GM19193 (cell line): ENCODE results near the gene THRA.

Source experiments
- POLR2A ChIP-seq: IDR thresholded peaks from 4 replicates; pipeline ENCODE4 v1.6.1; 2011; ENCODE audit not compliant: insufficient read depth, insufficient read length; ENCODE audit errors: extremely low read depth

Gene THRA, protein sequence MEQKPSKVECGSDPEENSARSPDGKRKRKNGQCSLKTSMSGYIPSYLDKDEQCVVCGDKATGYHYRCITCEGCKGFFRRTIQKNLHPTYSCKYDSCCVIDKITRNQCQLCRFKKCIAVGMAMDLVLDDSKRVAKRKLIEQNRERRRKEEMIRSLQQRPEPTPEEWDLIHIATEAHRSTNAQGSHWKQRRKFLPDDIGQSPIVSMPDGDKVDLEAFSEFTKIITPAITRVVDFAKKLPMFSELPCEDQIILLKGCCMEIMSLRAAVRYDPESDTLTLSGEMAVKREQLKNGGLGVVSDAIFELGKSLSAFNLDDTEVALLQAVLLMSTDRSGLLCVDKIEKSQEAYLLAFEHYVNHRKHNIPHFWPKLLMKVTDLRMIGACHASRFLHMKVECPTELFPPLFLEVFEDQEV

GRCh38 chr17:40062329-40063186 is at the start of gene THRA:
Gene THRA (plus strand): TSS chr17:40062965. CDS start chr17:40074489, 11,524 bp downstream.
- no peak for TF ChIP-seq POLR2A

DNA sequence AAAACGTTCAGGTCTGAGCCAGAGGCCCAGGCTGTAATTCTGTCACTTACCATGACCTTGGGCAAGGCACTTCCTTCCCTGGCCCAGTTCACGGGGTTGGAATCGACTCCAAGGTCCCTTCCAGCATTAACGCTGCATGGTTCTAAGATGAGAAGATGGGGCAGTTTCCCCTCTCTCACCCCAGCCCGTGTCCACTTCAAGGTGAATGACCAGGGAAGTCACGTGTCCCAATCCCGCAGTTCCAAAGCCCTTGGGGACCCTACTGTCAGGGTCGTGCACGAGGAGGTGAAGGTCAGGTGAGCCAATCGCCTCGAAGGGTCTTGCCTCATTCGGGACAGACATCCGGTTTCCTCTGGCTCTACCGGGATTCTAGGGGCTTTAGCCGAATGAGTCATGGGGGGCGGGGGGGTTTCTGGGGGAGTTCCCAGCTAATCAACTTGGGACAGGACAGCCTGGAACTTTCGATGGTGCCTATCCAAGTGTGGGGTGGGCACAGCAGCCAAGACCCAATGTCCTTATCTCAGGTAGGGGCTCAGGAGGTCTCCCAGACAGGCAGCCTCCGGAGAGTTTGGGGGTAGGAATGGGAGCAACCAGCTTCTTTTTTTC is 48.3 kb upstream of the THRA start:
- no peak for TF ChIP-seq POLR2A

DNA sequence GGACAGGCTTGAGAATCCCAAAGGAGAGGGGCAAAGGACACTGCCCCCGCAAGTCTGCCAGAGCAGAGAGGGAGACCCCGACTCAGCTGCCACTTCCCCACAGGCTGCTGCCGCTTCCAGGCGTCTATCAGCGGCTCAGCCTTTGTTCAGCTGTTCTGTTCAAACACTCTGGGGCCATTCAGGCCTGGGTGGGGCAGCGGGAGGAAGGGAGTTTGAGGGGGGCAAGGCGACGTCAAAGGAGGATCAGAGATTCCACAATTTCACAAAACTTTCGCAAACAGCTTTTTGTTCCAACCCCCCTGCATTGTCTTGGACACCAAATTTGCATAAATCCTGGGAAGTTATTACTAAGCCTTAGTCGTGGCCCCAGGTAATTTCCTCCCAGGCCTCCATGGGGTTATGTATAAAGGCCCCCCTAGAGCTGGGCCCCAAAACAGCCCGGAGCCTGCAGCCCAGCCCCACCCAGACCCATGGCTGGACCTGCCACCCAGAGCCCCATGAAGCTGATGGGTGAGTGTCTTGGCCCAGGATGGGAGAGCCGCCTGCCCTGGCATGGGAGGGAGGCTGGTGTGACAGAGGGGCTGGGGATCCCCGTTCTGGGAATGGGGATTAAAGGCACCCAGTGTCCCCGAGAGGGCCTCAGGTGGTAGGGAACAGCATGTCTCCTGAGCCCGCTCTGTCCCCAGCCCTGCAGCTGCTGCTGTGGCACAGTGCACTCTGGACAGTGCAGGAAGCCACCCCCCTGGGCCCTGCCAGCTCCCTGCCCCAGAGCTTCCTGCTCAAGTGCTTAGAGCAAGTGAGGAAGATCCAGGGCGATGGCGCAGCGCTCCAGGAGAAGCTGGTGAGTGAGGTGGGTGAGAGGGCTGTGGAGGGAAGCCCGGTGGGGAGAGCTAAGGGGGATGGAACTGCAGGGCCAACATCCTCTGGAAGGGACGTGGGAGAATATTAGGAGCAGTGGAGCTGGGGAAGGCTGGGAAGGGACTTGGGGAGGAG is 47.5 kb upstream of the THRA start, which contains the start of gene CSF3:
Gene CSF3 (plus strand): TSS at position 436 of the 993 bp plus-strand sequence. CDS start 35 bp downstream, at position 471.
- no peak for TF ChIP-seq POLR2A

DNA sequence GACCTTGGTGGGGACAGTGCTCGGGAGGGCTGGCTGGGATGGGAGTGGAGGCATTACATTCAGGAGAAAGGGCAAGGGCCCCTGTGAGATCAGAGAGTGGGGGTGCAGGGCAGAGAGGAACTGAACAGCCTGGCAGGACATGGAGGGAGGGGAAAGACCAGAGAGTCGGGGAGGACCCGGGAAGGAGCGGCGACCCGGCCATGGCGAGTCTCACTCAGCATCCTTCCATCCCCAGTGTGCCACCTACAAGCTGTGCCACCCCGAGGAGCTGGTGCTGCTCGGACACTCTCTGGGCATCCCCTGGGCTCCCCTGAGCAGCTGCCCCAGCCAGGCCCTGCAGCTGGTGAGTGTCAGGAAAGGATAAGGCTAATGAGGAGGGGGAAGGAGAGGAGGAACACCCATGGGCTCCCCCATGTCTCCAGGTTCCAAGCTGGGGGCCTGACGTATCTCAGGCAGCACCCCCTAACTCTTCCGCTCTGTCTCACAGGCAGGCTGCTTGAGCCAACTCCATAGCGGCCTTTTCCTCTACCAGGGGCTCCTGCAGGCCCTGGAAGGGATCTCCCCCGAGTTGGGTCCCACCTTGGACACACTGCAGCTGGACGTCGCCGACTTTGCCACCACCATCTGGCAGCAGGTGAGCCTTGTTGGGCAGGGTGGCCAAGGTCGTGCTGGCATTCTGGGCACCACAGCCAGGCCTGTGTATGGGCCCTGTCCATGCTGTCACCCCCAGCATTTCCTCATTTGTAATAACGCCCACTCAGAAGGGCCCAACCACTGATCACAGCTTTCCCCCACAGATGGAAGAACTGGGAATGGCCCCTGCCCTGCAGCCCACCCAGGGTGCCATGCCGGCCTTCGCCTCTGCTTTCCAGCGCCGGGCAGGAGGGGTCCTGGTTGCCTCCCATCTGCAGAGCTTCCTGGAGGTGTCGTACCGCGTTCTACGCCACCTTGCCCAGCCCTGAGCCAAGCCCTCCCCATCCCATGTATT is 46.5 kb upstream of the THRA start:
- TF ChIP-seq POLR2A, result no peak

DNA sequence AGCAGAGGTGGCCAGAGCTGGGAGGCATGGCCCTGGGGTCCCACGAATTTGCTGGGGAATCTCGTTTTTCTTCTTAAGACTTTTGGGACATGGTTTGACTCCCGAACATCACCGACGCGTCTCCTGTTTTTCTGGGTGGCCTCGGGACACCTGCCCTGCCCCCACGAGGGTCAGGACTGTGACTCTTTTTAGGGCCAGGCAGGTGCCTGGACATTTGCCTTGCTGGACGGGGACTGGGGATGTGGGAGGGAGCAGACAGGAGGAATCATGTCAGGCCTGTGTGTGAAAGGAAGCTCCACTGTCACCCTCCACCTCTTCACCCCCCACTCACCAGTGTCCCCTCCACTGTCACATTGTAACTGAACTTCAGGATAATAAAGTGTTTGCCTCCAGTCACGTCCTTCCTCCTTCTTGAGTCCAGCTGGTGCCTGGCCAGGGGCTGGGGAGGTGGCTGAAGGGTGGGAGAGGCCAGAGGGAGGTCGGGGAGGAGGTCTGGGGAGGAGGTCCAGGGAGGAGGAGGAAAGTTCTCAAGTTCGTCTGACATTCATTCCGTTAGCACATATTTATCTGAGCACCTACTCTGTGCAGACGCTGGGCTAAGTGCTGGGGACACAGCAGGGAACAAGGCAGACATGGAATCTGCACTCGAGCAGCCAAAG is 45.2 kb upstream of the THRA start:
- no peak for TF ChIP-seq POLR2A

DNA sequence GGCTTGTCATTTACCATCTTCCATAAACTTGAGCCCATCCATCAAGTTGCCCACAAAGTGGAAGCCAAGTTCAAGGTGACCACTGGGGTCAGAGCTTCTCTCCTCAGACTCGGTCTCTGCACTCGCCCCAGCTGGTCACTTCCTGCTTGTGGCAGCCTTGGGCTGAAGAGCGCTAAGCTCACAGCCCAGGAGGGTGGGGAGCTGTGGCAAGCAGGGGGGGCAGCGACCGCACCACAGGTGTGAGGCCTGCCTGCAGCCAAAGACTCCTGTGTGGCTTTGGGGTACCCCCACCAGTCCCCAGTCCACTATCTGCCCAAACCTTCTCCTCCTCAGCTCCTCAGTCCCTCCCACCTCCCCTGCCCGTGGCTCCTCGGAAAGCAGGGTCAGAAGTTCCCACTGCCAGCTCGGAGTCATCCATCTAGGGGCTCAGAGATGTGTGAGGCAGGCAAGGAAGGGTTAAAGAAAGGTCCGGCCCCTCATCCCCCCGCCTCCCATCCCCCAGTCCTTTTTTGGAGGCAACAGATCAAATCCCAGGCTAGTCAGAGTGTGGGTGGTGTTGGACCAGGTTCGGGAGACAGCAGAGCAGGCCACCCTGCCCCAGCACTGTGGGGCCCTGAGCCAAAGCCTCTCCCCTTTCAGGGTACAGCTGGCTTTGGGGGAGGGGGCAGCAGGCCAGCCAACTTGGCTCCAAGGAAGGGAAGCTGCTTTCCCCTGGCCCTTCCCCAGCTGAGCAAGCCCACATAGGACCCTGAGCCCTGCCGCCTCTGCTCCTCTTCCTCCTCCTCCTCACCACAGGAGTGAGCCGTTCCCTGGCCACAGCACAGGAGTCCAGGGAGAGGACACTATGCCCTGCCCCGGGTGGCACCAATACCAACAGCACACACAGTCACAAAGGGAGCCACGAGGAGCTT is 44.3 kb upstream of the THRA start:
- no peak for TF ChIP-seq POLR2A

GRCh38 chr17:40019140-40019991 is 43.4 kb upstream of the THRA start:
- TF ChIP-seq POLR2A, result no peak

- TF ChIP-seq POLR2A, result no peak
Observed at GRCh38 chr17:40020146-40020545, 42.6 kb upstream of the THRA start.

DNA sequence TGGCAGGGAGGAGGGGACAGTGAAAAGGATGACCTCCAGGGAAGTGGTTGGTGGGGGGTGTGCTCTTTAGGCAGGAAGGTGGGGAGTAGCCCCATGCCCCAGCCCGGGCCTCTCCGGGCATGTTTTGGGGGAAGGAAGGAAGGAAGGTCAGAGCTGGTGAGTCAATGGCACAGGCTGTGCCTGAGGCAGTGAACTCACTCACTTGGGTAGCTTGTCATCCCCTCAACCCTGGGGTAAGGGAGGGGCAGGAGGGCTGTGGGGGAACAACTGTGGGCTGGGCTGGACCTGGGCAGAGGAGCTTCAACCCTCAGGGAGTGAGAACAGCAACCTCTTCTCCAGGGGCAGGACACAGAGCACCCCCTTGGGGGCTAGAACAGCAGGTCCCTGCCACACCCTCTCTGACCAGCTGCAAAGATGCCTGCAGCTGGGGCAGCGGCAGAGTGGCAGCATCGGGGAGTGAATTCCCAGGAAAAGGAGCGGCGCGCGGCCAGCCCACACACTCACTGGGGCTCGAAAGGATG is 41.3 kb upstream of the THRA start:
- TF ChIP-seq POLR2A, result no peak

- no peak for TF ChIP-seq POLR2A
Observed at GRCh38 chr17:40022497-40022896, 40.3 kb upstream of the THRA start.
